IMR-90 (cell line): ENCODE results near the gene KRT73.

Experiments used
- CEBPB ChIP-seq: IDR thresholded peaks from 2 replicates; pipeline ENCODE4 v1.6.1; 2012; ENCODE audit warnings: low read depth, low read length, improper control_type of control experiment
- CTCF ChIP-seq: conservative IDR thresholded peaks from 2 replicates; pipeline ENCODE4 v1.5.1; 2012; ENCODE audit warnings: mild to moderate bottlenecking, low read depth, low read length, improper control_type of control experiment
- FOS ChIP-seq: fragments of 150-350 bp; IDR thresholded peaks from 2 replicates; pipeline ENCODE4 v1.6.1; 2016; ENCODE audit warnings: low read depth, low read length
- MAZ ChIP-seq: IDR thresholded peaks from 2 replicates; pipeline ENCODE4 v1.6.1; 2012; ENCODE audit warnings: low read depth, mild to moderate bottlenecking, low read length, improper control_type of control experiment, moderate library complexity, borderline replicate concordance
- MXI1 ChIP-seq: IDR thresholded peaks from 2 replicates; pipeline ENCODE4 v1.6.1; 2012; ENCODE audit warnings: low read depth, mild to moderate bottlenecking, low read length, moderate library complexity, borderline replicate concordance
- NFE2L2 ChIP-seq: fragments of 150-350 bp; IDR thresholded peaks from 2 replicates; pipeline ENCODE4 v1.6.1; 2016; ENCODE audit warnings: low read depth, mild to moderate bottlenecking, low read length
- POLR2A ChIP-seq: IDR thresholded peaks from 2 replicates; pipeline ENCODE4 v1.6.1; 2012; ENCODE audit warnings: mild to moderate bottlenecking, low read depth, low read length
- RAD21 ChIP-seq: IDR thresholded peaks from 2 replicates; pipeline ENCODE4 v1.6.1; 2012; ENCODE audit warnings: low read length, improper control_type of control experiment
- SMC3 ChIP-seq: fragments of 150-350 bp; IDR thresholded peaks from 2 replicates; pipeline ENCODE4 v1.6.1; 2016; ENCODE audit warnings: low read depth, mild to moderate bottlenecking, antibody characterized with exemption, low read length, moderate library complexity
- TF ChIP-seq, protein P1 (sequence below): fragments of 150-350 bp; IDR thresholded peaks from 2 replicates; pipeline ENCODE4 v1.6.1; 2017; ENCODE audit warnings: mild to moderate bottlenecking, antibody characterized with exemption, low read length, low read depth

DNA sequence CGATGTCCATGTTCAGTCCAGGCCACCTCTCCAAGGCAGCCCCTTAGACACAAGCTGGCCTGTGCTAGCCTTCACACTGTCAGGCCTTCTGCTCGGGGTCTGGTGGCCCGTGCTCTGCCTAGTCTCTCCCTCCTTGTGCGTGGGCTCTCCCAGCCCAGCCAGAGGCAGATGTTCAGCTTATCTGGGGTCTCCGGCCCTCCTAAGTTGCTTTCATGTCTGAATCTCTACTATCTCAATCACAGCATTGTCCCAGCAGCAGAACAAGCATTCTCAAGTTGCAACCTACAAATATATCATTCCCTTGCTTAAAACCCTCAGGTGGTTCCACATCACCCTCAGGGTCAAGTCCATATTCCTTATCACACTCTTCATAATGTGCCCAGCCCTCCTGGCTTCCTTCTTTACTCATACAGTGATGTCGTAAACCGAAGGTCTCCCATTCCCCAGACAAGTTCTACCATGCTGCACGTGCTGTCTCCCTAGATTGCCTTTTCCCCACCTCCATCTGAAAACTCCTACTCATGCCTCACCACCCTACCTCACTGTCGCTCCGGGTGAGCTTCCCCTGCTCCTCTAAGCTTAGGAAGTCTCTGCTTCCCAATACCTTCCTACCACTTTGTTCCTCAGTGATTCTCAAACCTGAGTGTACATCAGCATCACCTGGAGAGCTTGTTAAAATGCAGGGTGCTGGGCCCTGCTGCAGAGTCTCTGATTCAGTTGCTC lies 1.5 kb downstream of the KRT73 start:
- TF ChIP-seq POLR2A (no peak), NFE2L2 (no peak), CTCF (no peak), FOS (no peak), CEBPB (no peak), MXI1 (no peak), SMC3 (no peak), RAD21 (no peak), MAZ (no peak)
- TF ChIP-seq, protein P1, sequence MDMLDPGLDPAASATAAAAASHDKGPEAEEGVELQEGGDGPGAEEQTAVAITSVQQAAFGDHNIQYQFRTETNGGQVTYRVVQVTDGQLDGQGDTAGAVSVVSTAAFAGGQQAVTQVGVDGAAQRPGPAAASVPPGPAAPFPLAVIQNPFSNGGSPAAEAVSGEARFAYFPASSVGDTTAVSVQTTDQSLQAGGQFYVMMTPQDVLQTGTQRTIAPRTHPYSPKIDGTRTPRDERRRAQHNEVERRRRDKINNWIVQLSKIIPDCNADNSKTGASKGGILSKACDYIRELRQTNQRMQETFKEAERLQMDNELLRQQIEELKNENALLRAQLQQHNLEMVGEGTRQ = no peak
